Neural progenitor cell (in vitro differentiated cells): ENCODE data around the gene SFXN2.

ENCODE experiments used
- CTCF ChIP-seq: fragments of 200-600 bp; sonication (generic); IDR thresholded peaks from 2 replicates; pipeline ENCODE4 v1.5.1; 2017; ENCODE audit warnings: antibody characterized with exemption, mild to moderate bottlenecking
- EZH2phosphoT487 ChIP-seq: fragments of 200-600 bp; sonication (generic); IDR thresholded peaks from 2 replicates; pipeline ENCODE4 v1.6.1; 2017; ENCODE audit warnings: antibody characterized with exemption

- no peak for TF ChIP-seq CTCF
- TF ChIP-seq EZH2phosphoT487, result no peak
Observed at GRCh38 chr10:102743078-102743587, 28.7 kb downstream of the SFXN2 start.
